Loucy (cell line): ENCODE measurements around the gene ADD2.

Source experiments
- H2AFZ ChIP-seq: fragments of 200-600 bp; sonication (generic); 2 replicates; pipeline ENCODE4 v1.6.0; 2016; ENCODE audit warnings: antibody characterized with exemption, mild to moderate bottlenecking, low read length, moderate library complexity
- H3F3A ChIP-seq: fragments of 200-600 bp; 2 replicates; pipeline ENCODE4 v1.6.0; 2016; ENCODE audit warnings: antibody characterized with exemption, low read depth, mild to moderate bottlenecking
- H3K27me3 ChIP-seq: fragments of 200-600 bp; sonication (generic); 2 replicates; pipeline ENCODE4 v1.6.1; 2014; ENCODE audit warnings: low read length, mild to moderate bottlenecking; ENCODE audit not compliant: insufficient read depth, poor library complexity, severe bottlenecking
- H3K36me3 ChIP-seq: fragments of 200-600 bp; sonication (generic); 2 replicates; pipeline ENCODE4 v1.6.1; 2016; ENCODE audit warnings: low read length; ENCODE audit not compliant: insufficient read depth
- H3K4me1 ChIP-seq: fragments of 200-600 bp; sonication (generic); 2 replicates; pipeline ENCODE4 v1.5.1; 2014; ENCODE audit warnings: low read length, mild to moderate bottlenecking; ENCODE audit not compliant: insufficient read depth, poor library complexity, severe bottlenecking
- H3K4me2 ChIP-seq: fragments of 200-600 bp; sonication (generic); 2 replicates; pipeline ENCODE4 v1.6.0; 2014; ENCODE audit warnings: antibody characterized with exemption, low read length, low read depth, mild to moderate bottlenecking; ENCODE audit not compliant: poor library complexity, severe bottlenecking
- H3K4me3 ChIP-seq: fragments of 200-600 bp; sonication (generic); 2 replicates; pipeline ENCODE4 v1.5.1; 2014; ENCODE audit warnings: low read length, mild to moderate bottlenecking, mixed read lengths; ENCODE audit not compliant: poor library complexity, severe bottlenecking
- H3K79me2 ChIP-seq: fragments of 200-600 bp; sonication (generic); 2 replicates; pipeline ENCODE4 v1.6.1; 2014; ENCODE audit warnings: low read length; ENCODE audit not compliant: insufficient read depth
- H3K9ac ChIP-seq: fragments of 200-600 bp; sonication (generic); 2 replicates; pipeline ENCODE4 v1.6.0; 2014; ENCODE audit warnings: mild to moderate bottlenecking, low read depth, low read length, moderate library complexity; ENCODE audit not compliant: poor library complexity, severe bottlenecking
- H3K9me2 ChIP-seq: fragments of 200-600 bp; sonication (generic); replicated peaks from 2 replicates; pipeline ENCODE4 v1.6.1; 2016; ENCODE audit warnings: low read depth, low read length, mixed read lengths
- H3K9me3 ChIP-seq: fragments of 200-600 bp; sonication (generic); 2 replicates; pipeline ENCODE4 v1.6.1; 2014; ENCODE audit warnings: mild to moderate bottlenecking, antibody characterized with exemption, low read length, low read depth; ENCODE audit not compliant: insufficient read depth
- H4K20me1 ChIP-seq: fragments of 200-600 bp; sonication (generic); 2 replicates; pipeline ENCODE4 v1.6.0; 2014; ENCODE audit warnings: antibody characterized with exemption, low read length, mild to moderate bottlenecking; ENCODE audit not compliant: insufficient read depth, poor library complexity, severe bottlenecking
- EZH2phosphoT487 ChIP-seq: fragments of 200-600 bp; IDR thresholded peaks from 2 replicates; pipeline ENCODE4 v1.6.1; 2018; ENCODE audit warnings: antibody characterized with exemption, mild to moderate bottlenecking, moderate library complexity, borderline replicate concordance
- TF ChIP-seq, protein P1 (sequence below): fragments of 200-600 bp; sonication (generic); conservative IDR thresholded peaks from 2 replicates; pipeline ENCODE4 v1.5.1; 2014; ENCODE audit warnings: mild to moderate bottlenecking, antibody characterized with exemption, low read length

The ADD2 gene

GRCh38 chr2:70651014-70651413, 117.0 kb downstream of the ADD2 start:
- TF ChIP-seq, protein P1, sequence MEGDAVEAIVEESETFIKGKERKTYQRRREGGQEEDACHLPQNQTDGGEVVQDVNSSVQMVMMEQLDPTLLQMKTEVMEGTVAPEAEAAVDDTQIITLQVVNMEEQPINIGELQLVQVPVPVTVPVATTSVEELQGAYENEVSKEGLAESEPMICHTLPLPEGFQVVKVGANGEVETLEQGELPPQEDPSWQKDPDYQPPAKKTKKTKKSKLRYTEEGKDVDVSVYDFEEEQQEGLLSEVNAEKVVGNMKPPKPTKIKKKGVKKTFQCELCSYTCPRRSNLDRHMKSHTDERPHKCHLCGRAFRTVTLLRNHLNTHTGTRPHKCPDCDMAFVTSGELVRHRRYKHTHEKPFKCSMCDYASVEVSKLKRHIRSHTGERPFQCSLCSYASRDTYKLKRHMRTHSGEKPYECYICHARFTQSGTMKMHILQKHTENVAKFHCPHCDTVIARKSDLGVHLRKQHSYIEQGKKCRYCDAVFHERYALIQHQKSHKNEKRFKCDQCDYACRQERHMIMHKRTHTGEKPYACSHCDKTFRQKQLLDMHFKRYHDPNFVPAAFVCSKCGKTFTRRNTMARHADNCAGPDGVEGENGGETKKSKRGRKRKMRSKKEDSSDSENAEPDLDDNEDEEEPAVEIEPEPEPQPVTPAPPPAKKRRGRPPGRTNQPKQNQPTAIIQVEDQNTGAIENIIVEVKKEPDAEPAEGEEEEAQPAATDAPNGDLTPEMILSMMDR, result no peak
- no peak for TF ChIP-seq EZH2phosphoT487
- peaks cover under 1% of the 10 kb centered on the region for H3K4me1 ChIP-seq

DNA sequence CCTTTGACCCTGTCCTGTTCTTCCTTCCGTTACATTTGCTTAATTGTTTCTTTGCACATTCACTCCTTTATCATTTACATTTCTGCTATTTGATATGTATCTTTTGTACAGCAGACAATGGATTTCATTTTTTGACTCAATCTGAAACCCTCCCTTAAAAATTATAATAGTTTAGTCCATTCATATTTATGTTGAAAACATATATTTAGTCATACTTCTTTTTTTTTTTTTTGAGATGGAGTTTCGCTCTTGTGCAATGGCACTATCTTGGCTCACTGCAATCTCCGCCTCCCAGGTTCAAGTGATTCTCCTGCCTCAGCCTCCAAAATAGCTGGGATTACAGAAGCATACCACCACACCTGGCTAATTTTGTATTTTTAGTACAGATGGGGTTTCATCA, 119.0 kb downstream of the ADD2 start:
- Histone ChIP-seq H3K9ac (no peak overlapping the region), H3K9me3 (no peaks in the 10 kb centered on the region), H3F3A (no peaks in the 10 kb centered on the region), H3K79me2 (no peaks in the 10 kb centered on the region), H3K27me3 (no peaks in the 10 kb centered on the region), H3K4me3 (no peak overlapping the region), H3K4me2 (no peak overlapping the region), H3K36me3 (no peaks in the 10 kb centered on the region), H3K4me1 (no peaks in the 10 kb centered on the region), H2AFZ (no peak overlapping the region), H3K9me2 (no peaks in the 10 kb centered on the region), H4K20me1 (no peaks in the 10 kb centered on the region)
- TF ChIP-seq EZH2phosphoT487, result no peak
- TF ChIP-seq, protein P1, result no peak

More at GRCh38 chr2:70651014-70651413, 117.0 kb downstream of the ADD2 start:
- H3K9me3 ChIP-seq, result no peaks in the 10 kb centered on the region
- no peak overlapping the region for H2AFZ ChIP-seq
- no peaks in the 10 kb centered on the region for H3F3A ChIP-seq
- no peak overlapping the region for H3K4me2 ChIP-seq
- no peaks in the 10 kb centered on the region for H3K9me2 ChIP-seq
- H3K4me3 ChIP-seq, result no peak overlapping the region
- no peaks in the 10 kb centered on the region for H3K27me3 ChIP-seq
- H3K9ac ChIP-seq, result no peak overlapping the region
- no peaks in the 10 kb centered on the region for H4K20me1 ChIP-seq
- H3K79me2 ChIP-seq, result no peaks in the 10 kb centered on the region
- no peaks in the 10 kb centered on the region for H3K36me3 ChIP-seq

DNA sequence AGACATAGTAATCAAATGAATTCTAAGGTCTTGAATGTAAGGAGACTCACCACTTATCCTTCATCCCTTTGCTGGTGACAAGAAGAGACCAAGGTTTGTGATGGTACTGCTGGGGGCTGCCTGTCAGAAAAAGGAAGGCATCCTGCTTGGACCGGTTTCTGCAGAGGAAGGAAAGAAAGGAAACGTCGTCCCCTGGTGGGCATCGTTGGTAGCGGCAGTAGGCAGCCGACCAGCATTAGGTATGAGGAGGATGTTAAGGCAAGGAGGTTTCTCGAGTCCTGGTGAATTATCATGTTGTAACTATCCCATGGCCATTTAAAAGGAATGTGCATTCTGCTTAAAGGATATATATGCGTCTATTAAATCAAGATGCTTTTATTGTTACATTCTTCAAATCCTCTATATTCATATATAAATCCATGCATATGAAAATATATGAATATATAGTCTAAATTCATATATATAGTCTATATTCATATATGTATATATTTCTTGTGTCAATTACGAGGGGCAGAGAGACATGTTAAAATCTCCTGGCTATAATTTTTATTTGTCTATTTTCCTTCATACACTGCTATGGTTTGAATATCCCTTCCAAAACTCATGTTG, 120.0 kb downstream of the ADD2 start:
- Histone ChIP-seq H3K9ac (no peak overlapping the region), H3K9me2 (no peaks in the 10 kb centered on the region), H3K4me1 (no peaks in the 10 kb centered on the region), H4K20me1 (no peaks in the 10 kb centered on the region), H3K4me2 (no peak overlapping the region), H3K9me3 (no peaks in the 10 kb centered on the region), H3K79me2 (no peaks in the 10 kb centered on the region), H3K4me3 (no peak overlapping the region), H2AFZ (no peak overlapping the region), H3K27me3 (no peaks in the 10 kb centered on the region), H3K36me3 (no peaks in the 10 kb centered on the region), H3F3A (no peaks in the 10 kb centered on the region)
- TF ChIP-seq, protein P1, result peak; percentile 99
- TF ChIP-seq EZH2phosphoT487, result no peak
